Neural cell (in vitro differentiated cells): ENCODE measurements around the gene HAAO. TPM values are rescaled to one million over a fixed set of nuclear protein-coding genes. Genes with fewer than 3 reads are reported as not detected.

Experiments
- H2AFZ ChIP-seq: fragments of 200-600, 300-800 bp; sonication (generic), shearing (Covaris generic); 2 replicates; pipeline ENCODE4 v1.6.0; 2014; ENCODE audit warnings: low read depth, mild to moderate bottlenecking, antibody characterized with exemption, low read length, moderate library complexity
- H3F3A ChIP-seq: fragments of 200-600 bp; shearing (Covaris generic); 2 replicates; pipeline ENCODE4 v1.6.1; 2016; ENCODE audit warnings: mild to moderate bottlenecking, moderate library complexity, mixed read lengths, antibody characterized with exemption, low read length; ENCODE audit not compliant: insufficient read depth, poor library complexity, severe bottlenecking
- H3K27ac ChIP-seq: fragments of 200-600, 300-800 bp; sonication (generic), shearing (Covaris generic); 2 replicates; pipeline ENCODE4 v1.5.1; 2014; ENCODE audit warnings: mild to moderate bottlenecking, low read length, moderate library complexity
- H3K27me3 ChIP-seq: fragments of 300-800, 200-600 bp; sonication (generic), shearing (Covaris generic); 2 replicates; pipeline ENCODE4 v1.6.0; 2014; ENCODE audit warnings: mild to moderate bottlenecking, low read depth, low read length, moderate library complexity; ENCODE audit not compliant: insufficient read depth
- H3K36me3 ChIP-seq: fragments of 300-800, 200-600 bp; sonication (generic), shearing (Covaris generic); 2 replicates; pipeline ENCODE4 v1.5.1; 2014; ENCODE audit warnings: mild to moderate bottlenecking, antibody characterized with exemption, low read length, moderate library complexity; ENCODE audit not compliant: insufficient read depth
- H3K4me2 ChIP-seq: fragments of 300-800, 200-600 bp; sonication (generic), shearing (Covaris generic); 2 replicates; pipeline ENCODE4 v1.6.0; 2014; ENCODE audit warnings: mild to moderate bottlenecking, low read length
- H3K4me3 ChIP-seq: fragments of 300-800, 200-600 bp; sonication (generic), shearing (Covaris generic); 2 replicates; pipeline ENCODE4 v1.5.1; 2014; ENCODE audit warnings: mild to moderate bottlenecking, low read length, moderate library complexity
- H3K79me2 ChIP-seq: fragments of 200-600 bp; shearing (Covaris generic); replicated peaks from 2 replicates; pipeline ENCODE4 v1.6.0; 2014; ENCODE audit warnings: mild to moderate bottlenecking, low read length, moderate library complexity; ENCODE audit not compliant: insufficient read depth
- H3K9ac ChIP-seq: fragments of 300-800, 200-600 bp; sonication (generic), shearing (Covaris generic); 2 replicates; pipeline ENCODE4 v1.6.1; 2016; ENCODE audit warnings: mild to moderate bottlenecking, low read length, mixed read lengths
- H3K9me2 ChIP-seq: fragments of 200-600 bp; shearing (Covaris generic); 2 replicates; pipeline ENCODE4 v1.6.1; 2016; ENCODE audit warnings: mild to moderate bottlenecking, low read length, mixed read lengths; ENCODE audit not compliant: insufficient read depth
- H3K9me3 ChIP-seq: fragments of 200-600, 300-800 bp; sonication (generic), shearing (Covaris generic); 2 replicates; pipeline ENCODE4 v1.6.1; 2016; ENCODE audit warnings: mild to moderate bottlenecking, mixed run types, low read length, moderate library complexity, mixed read lengths
- H4K20me1 ChIP-seq: fragments of 200-600 bp; shearing (Covaris generic); 2 replicates; pipeline ENCODE4 v1.6.1; 2016; ENCODE audit warnings: mild to moderate bottlenecking, mixed run types; ENCODE audit not compliant: insufficient read depth
- EP300 ChIP-seq: fragments of 450-650 bp; conservative IDR thresholded peaks from 2 replicates; pipeline ENCODE4 v1.6.1; 2014; ENCODE audit warnings: antibody characterized with exemption, mild to moderate bottlenecking, moderate library complexity; ENCODE audit not compliant: poor library complexity, severe bottlenecking
- EZH2 ChIP-seq: fragments of 200-600, 300-800 bp; shearing (Covaris generic), sonication (generic); IDR thresholded peaks from 2 replicates; pipeline ENCODE4 v1.6.1; 2014; ENCODE audit warnings: antibody characterized with exemption, low read length, borderline replicate concordance, mild to moderate bottlenecking; ENCODE audit not compliant: insufficient read depth, poor library complexity, severe bottlenecking
- MXI1 ChIP-seq: fragments of 450-650 bp; conservative IDR thresholded peaks from 2 replicates; pipeline ENCODE4 v1.6.1; 2014; ENCODE audit warnings: antibody characterized with exemption, mild to moderate bottlenecking; ENCODE audit not compliant: poor library complexity, severe bottlenecking
- POLR2AphosphoS5 ChIP-seq: IDR thresholded peaks from 2 replicates; pipeline ENCODE4 v1.6.1; 2012
- RAD21 ChIP-seq: fragments of 450-650 bp; conservative IDR thresholded peaks from 2 replicates; pipeline ENCODE4 v1.6.1; 2014; ENCODE audit warnings: antibody characterized with exemption, mild to moderate bottlenecking, moderate library complexity
- REST ChIP-seq: IDR thresholded peaks from 2 replicates; pipeline ENCODE4 v1.6.1; 2012; ENCODE audit warnings: borderline replicate concordance
- SMC3 ChIP-seq: fragments of 450-650 bp; conservative IDR thresholded peaks from 2 replicates; pipeline ENCODE4 v1.6.1; 2014; ENCODE audit warnings: antibody characterized with exemption, mild to moderate bottlenecking, moderate library complexity; ENCODE audit not compliant: poor library complexity
- TAF1 ChIP-seq: IDR thresholded peaks from 2 replicates; pipeline ENCODE4 v1.6.1; 2012; ENCODE audit warnings: low read depth
- polyA plus RNA-seq: library from polyadenylated mRNA; depleted of rRNA; stranded (reverse); fragments of >200 nt; gene quantifications from 2 replicates; pipeline ENCODE4 v1.2.3, GENCODE V29; 2014
- TF ChIP-seq, protein P1 (sequence below): fragments of 450-650 bp; IDR thresholded peaks from 2 replicates; pipeline ENCODE4 v1.5.1; 2014; ENCODE audit warnings: antibody characterized with exemption, mild to moderate bottlenecking, moderate library complexity; ENCODE audit not compliant: poor library complexity, severe bottlenecking

The HAAO gene
- polyA plus RNA-seq, 1 donor from 2014 or later = not detected

DNA sequence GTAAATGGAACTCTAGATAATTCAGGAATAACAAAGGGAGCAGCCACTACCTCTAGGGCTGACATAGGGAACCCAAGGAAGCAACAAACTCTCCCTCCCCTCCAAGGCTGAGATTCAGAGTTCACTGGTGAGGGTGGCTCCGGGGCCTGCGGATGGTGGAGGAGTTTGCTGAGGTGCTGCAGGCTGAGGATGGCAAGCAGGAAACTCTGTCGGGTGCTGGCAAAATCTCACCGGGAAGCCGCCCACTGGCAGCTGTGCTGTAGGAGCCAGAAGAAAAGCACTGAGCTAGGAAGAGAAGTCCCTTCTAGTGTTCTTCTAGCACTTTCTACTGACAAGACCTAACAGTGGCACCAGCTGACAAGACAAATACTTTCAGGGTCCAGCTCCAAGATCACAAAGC lies 12.5 kb upstream of the HAAO start:
- H3K27ac ChIP-seq = no peak overlapping the region
- no peak overlapping the region for H3K9ac ChIP-seq
- no peaks in the 10 kb centered on the region for H3K36me3 ChIP-seq
- H3K4me2 ChIP-seq = no peak overlapping the region
- TF ChIP-seq MXI1 (no peak), POLR2AphosphoS5 (no peak), REST (no peak), EZH2 (no peak), SMC3 (no peak), TAF1 (no peak), RAD21 (no peak), EP300 (no peak)
- TF ChIP-seq, protein P1, sequence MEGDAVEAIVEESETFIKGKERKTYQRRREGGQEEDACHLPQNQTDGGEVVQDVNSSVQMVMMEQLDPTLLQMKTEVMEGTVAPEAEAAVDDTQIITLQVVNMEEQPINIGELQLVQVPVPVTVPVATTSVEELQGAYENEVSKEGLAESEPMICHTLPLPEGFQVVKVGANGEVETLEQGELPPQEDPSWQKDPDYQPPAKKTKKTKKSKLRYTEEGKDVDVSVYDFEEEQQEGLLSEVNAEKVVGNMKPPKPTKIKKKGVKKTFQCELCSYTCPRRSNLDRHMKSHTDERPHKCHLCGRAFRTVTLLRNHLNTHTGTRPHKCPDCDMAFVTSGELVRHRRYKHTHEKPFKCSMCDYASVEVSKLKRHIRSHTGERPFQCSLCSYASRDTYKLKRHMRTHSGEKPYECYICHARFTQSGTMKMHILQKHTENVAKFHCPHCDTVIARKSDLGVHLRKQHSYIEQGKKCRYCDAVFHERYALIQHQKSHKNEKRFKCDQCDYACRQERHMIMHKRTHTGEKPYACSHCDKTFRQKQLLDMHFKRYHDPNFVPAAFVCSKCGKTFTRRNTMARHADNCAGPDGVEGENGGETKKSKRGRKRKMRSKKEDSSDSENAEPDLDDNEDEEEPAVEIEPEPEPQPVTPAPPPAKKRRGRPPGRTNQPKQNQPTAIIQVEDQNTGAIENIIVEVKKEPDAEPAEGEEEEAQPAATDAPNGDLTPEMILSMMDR = no peak
- no peaks in the 10 kb centered on the region for H3K9me2 ChIP-seq
- no peaks in the 10 kb centered on the region for H3F3A ChIP-seq
- no peak overlapping the region for H3K4me3 ChIP-seq
- no peaks in the 10 kb centered on the region for H3K27me3 ChIP-seq
- H2AFZ ChIP-seq = no peak overlapping the region
- H3K79me2 ChIP-seq = no peaks in the 10 kb centered on the region
- no peaks in the 10 kb centered on the region for H3K9me3 ChIP-seq
- no peaks in the 10 kb centered on the region for H4K20me1 ChIP-seq

DNA sequence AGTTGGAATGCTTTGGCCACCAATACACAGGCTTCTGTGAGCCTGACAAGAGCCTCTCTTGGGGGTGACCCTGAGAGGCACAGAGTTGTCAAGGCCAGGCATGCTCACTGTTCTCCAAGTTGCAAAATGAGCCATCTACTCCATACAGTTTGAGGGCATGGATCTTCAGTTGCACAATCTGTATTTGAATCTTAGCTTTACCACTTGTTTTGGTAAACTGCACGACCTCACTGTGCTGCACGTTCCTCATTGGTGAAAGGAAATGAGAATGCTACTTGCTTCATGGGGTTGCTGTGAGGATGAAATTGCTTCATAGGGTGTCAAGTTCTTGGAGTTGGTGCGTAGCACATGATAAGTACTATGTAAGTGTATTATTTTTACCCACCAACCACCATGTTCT lies 12.0 kb upstream of the HAAO start:
- Histone ChIP-seq H3K36me3 (no peaks in the 10 kb centered on the region), H2AFZ (no peak overlapping the region), H3K9me2 (no peaks in the 10 kb centered on the region), H3K4me3 (no peak overlapping the region), H3K9ac (no peak overlapping the region), H4K20me1 (no peaks in the 10 kb centered on the region), H3K79me2 (no peaks in the 10 kb centered on the region), H3K27me3 (no peaks in the 10 kb centered on the region), H3F3A (no peaks in the 10 kb centered on the region), H3K4me2 (no peak overlapping the region), H3K27ac (no peak overlapping the region), H3K9me3 (no peaks in the 10 kb centered on the region)
- TF ChIP-seq, protein P1 = no peak
- TF ChIP-seq MXI1 = no peak
